Astrocyte of the spinal cord (primary cell): ENCODE data around the gene ENOX2.
A peak's percentile ranks its signal among the peaks of the same experiment; 100 is the strongest.

Source experiments
- DNase-seq: peaks from one replicate; pipeline ENCODE4 v3.0.0; 2011; ENCODE audit warnings: low read depth, low spot score
- H3K4me3 ChIP-seq: 2 replicates; pipeline ENCODE4 v1.5.1; 2011; ENCODE audit warnings: low read depth, mild to moderate bottlenecking, low read length, moderate library complexity
- CTCF ChIP-seq: IDR thresholded peaks from 2 replicates; pipeline ENCODE4 v1.5.1; 2012; ENCODE audit warnings: low read depth, mild to moderate bottlenecking, low read length, inconsistent platforms
- in situ Hi-C: cut with HindIII; loops from 2 replicates; pipeline ENCODE4 v1.10.0; 2017; ENCODE audit warnings: low sequenced_read_pairs

ENOX2 gene

GRCh38 chrX:130786030-130786429 lies 117.0 kb downstream of the ENOX2 start:
- H3K4me3 ChIP-seq, result no peak overlapping the region
- in situ Hi-C loops, result no loop called here
- no peak for DNase-seq
- no peak for TF ChIP-seq CTCF

- H3K4me3 ChIP-seq, result no peak overlapping the region
- in situ Hi-C loops, result no loop called here
- no peak for DNase-seq
- no peak for TF ChIP-seq CTCF
Observed at GRCh38 chrX:130778773-130779172, 124.2 kb downstream of the ENOX2 start.

- no peak for TF ChIP-seq CTCF
- DNase-seq, result no peak
- in situ Hi-C loops, result no loop called here
- no peak overlapping the region for H3K4me3 ChIP-seq
Observed at GRCh38 chrX:130775849-130776248, 127.2 kb downstream of the ENOX2 start.

GRCh38 chrX:130772776-130773143 lies 130.2 kb downstream of the ENOX2 start:
- in situ Hi-C loops, result no loop called here
- DNase-seq, result no peak
- no peak overlapping the region for H3K4me3 ChIP-seq
- TF ChIP-seq CTCF, result no peak

DNA sequence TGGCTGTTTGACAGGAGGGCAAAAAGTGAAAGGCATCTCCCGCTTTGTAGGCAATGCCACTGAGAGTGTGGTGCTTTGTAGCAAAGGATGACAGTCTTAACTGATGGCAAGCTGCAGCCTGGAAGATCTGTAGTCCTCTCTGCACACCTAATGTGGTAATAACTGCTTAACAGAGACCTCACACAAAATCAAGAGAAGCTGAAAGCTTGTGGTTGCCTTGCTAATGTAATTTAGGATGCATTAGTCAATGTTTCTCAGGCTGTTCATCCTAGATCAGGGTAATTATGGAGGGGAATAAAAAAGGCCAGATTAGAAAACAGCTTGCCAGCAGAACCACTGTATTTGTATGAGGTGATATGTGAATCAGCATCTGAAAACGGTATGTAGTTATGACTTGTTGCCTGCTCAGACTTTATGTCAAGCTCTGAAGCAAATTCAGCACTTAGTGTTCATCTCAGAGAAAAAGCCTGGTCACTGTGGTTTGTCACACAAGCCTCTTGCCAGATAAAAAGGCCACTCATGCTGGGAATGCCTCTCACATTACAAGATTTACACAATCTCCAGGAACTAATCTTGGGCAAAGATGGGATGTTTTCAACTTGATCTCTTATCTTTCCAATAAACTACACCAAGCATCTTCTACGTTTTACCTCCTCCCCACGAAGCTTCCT lies 130.8 kb downstream of the ENOX2 start:
- DNase-seq, result peak; percentile 51
- TF ChIP-seq CTCF, result no peak
- in situ Hi-C loops, result no loop called here
- H3K4me3 ChIP-seq, result no peak overlapping the region

DNA sequence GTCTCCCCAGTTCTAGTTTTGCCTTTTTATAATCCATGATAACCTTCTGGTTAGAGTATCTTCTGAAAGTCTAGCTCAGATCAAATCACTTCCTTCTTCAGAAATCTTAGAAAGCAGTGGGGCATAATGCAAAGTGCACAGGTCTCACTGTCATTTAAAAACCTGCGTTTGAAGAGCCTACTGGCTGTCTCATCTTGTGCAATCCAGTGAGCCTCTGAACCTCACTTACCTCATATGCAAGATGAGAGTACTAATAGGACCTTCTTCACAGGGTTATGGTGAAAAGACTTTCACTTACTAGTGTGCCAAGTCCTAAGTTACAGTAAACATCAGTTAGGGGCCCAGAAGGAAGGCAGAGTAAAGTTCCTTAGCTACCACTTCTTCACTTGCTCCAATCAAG lies 131.4 kb downstream of the ENOX2 start:
- TF ChIP-seq CTCF, result no peak
- DNase-seq, result no peak
- in situ Hi-C loops, result no loop called here
- no peak overlapping the region for H3K4me3 ChIP-seq

- in situ Hi-C loops, result no loop called here
- no peak overlapping the region for H3K4me3 ChIP-seq
- TF ChIP-seq CTCF, result no peak
- DNase-seq, result no peak
Observed at GRCh38 chrX:130771230-130771629, 131.8 kb downstream of the ENOX2 start.
